Measurements from ENCODE around the gene MAST4.

MAST4 gene

DNA sequence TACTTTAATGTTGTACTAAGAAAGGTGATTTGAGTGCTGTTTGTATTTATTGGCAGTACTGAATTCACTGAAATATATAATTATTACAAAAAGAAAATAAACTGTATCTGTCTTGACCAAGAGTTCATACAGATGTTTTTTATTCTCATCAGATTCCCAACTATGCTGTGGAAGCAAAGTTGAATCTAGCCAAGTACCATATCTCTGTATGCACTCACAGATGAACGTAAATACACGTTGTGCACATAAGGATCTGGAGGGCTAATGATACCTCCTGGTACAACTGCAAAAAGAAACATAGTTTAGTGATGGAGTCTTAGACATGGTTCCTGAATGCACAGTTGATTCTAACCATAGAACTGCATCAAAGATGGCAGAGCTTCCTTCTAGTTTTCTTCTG is 431.0 kb downstream of the MAST4 start:
- H3K4me2 ChIP-seq (ENCODE audit: low read depth, low read length): no peak overlapping the region
- TF ChIP-seq EZH2 (optimal IDR thresholded peaks at IDR 0.05; ENCODE audit: low read depth, low read length): no peak
- no peak for TF ChIP-seq CTCF (IDR thresholded peaks at IDR 0.05; ENCODE audit: low read length)
- no peak for TF ChIP-seq EZH2phosphoT487 (IDR thresholded peaks at IDR 0.05; ENCODE audit: low read length)
- H3K4me3 ChIP-seq (ENCODE audit: low read length): no peak overlapping the region
- no peaks in the 10 kb centered on the region for H3K4me1 ChIP-seq (ENCODE audit: low read length)
- no peak overlapping the region for H3K27ac ChIP-seq (ENCODE audit: low read length)
- H3K79me2 ChIP-seq (ENCODE audit: low read length): no peaks in the 10 kb centered on the region
- H4K20me1 ChIP-seq (ENCODE audit: insufficient read depth, low read length): no peaks in the 10 kb centered on the region
- H3K9ac ChIP-seq (ENCODE audit: low read length): no peak overlapping the region
- DNase-seq: no peak
- no peaks in the 10 kb centered on the region for H3F3A ChIP-seq (ENCODE audit: insufficient read depth, low read length)
- no peaks in the 10 kb centered on the region for H3K9me2 ChIP-seq (replicated peaks; ENCODE audit: insufficient read depth, low read length)
- no peaks in the 10 kb centered on the region for H3K36me3 ChIP-seq (replicated peaks; ENCODE audit: insufficient read depth, low read length)
- H3K9me3 ChIP-seq (replicated peaks; ENCODE audit: insufficient read depth, low read length): no peaks in the 10 kb centered on the region
- H3K27me3 ChIP-seq (replicated peaks; ENCODE audit: insufficient read depth, low read length): no peaks in the 10 kb centered on the region
- no peak overlapping the region for H2AFZ ChIP-seq (ENCODE audit: low read length)

- no peaks in the 10 kb centered on the region for H3K79me2 ChIP-seq (ENCODE audit: low read length)
- no peaks in the 10 kb centered on the region for H3K9me3 ChIP-seq (replicated peaks; ENCODE audit: insufficient read depth, low read length)
- no peaks in the 10 kb centered on the region for H3K36me3 ChIP-seq (replicated peaks; ENCODE audit: insufficient read depth, low read length)
- H3K9me2 ChIP-seq (replicated peaks; ENCODE audit: insufficient read depth, low read length): no peaks in the 10 kb centered on the region
- no peak for DNase-seq
- H3K4me1 ChIP-seq (ENCODE audit: low read length): no peaks in the 10 kb centered on the region
- H3K4me3 ChIP-seq (ENCODE audit: low read length): no peak overlapping the region
- H3F3A ChIP-seq (ENCODE audit: insufficient read depth, low read length): no peaks in the 10 kb centered on the region
- no peak for TF ChIP-seq CTCF (IDR thresholded peaks at IDR 0.05; ENCODE audit: low read length)
- TF ChIP-seq EZH2phosphoT487 (IDR thresholded peaks at IDR 0.05; ENCODE audit: low read length): no peak
- no peak for TF ChIP-seq EZH2 (optimal IDR thresholded peaks at IDR 0.05; ENCODE audit: low read depth, low read length)
- H3K27ac ChIP-seq (ENCODE audit: low read length): no peak overlapping the region
- no peak overlapping the region for H2AFZ ChIP-seq (ENCODE audit: low read length)
- no peak overlapping the region for H3K4me2 ChIP-seq (ENCODE audit: low read depth, low read length)
- no peak overlapping the region for H3K9ac ChIP-seq (ENCODE audit: low read length)
- no peaks in the 10 kb centered on the region for H3K27me3 ChIP-seq (replicated peaks; ENCODE audit: insufficient read depth, low read length)
- no peaks in the 10 kb centered on the region for H4K20me1 ChIP-seq (ENCODE audit: insufficient read depth, low read length)
Observed at GRCh38 chr5:67028371-67028770, 432.2 kb downstream of the MAST4 start.

DNA sequence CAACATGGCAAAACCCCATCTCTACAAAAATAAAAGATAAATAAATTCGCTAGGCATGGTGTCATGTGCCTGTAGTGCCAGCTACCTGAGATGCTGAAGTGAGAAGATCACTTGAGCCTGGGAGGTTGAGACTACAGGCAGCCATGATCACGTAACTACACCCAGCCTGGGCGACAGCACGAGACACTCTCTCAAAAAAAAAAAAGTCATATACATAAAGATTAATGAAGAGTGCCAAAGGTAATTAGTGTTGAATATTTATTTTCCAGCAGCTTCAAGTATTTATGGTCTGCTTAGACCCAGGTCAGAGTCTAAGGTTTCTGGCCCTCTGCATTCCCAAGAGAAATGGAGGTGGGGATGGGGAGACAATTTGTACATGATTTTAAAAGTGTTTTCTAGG is 432.7 kb downstream of the MAST4 start:
- Histone ChIP-seq H3K4me1 (ENCODE audit: low read length) (no peaks in the 10 kb centered on the region), H4K20me1 (ENCODE audit: insufficient read depth, low read length) (no peaks in the 10 kb centered on the region), H3K9ac (ENCODE audit: low read length) (no peak overlapping the region), H3K4me3 (ENCODE audit: low read length) (no peak overlapping the region), H3K9me3 (replicated peaks; ENCODE audit: insufficient read depth, low read length) (no peaks in the 10 kb centered on the region), H3F3A (ENCODE audit: insufficient read depth, low read length) (no peaks in the 10 kb centered on the region), H3K36me3 (replicated peaks; ENCODE audit: insufficient read depth, low read length) (no peaks in the 10 kb centered on the region), H3K27me3 (replicated peaks; ENCODE audit: insufficient read depth, low read length) (no peaks in the 10 kb centered on the region), H3K27ac (ENCODE audit: low read length) (no peak overlapping the region), H3K79me2 (ENCODE audit: low read length) (no peaks in the 10 kb centered on the region), H3K4me2 (ENCODE audit: low read depth, low read length) (no peak overlapping the region), H2AFZ (ENCODE audit: low read length) (no peak overlapping the region), H3K9me2 (replicated peaks; ENCODE audit: insufficient read depth, low read length) (no peaks in the 10 kb centered on the region)
- no peak for DNase-seq
- TF ChIP-seq EZH2 (optimal IDR thresholded peaks at IDR 0.05; ENCODE audit: low read depth, low read length) (no peak), CTCF (IDR thresholded peaks at IDR 0.05; ENCODE audit: low read length) (no peak), EZH2phosphoT487 (IDR thresholded peaks at IDR 0.05; ENCODE audit: low read length) (no peak)

Data from MM.1S (cell line).